ENCODE results near the gene HOOK1.

GRCh38 chr1:59831529-59831928 lies 16.8 kb downstream of the HOOK1 start:
- TF ChIP-seq, protein P1, sequence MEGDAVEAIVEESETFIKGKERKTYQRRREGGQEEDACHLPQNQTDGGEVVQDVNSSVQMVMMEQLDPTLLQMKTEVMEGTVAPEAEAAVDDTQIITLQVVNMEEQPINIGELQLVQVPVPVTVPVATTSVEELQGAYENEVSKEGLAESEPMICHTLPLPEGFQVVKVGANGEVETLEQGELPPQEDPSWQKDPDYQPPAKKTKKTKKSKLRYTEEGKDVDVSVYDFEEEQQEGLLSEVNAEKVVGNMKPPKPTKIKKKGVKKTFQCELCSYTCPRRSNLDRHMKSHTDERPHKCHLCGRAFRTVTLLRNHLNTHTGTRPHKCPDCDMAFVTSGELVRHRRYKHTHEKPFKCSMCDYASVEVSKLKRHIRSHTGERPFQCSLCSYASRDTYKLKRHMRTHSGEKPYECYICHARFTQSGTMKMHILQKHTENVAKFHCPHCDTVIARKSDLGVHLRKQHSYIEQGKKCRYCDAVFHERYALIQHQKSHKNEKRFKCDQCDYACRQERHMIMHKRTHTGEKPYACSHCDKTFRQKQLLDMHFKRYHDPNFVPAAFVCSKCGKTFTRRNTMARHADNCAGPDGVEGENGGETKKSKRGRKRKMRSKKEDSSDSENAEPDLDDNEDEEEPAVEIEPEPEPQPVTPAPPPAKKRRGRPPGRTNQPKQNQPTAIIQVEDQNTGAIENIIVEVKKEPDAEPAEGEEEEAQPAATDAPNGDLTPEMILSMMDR (IDR thresholded peaks at IDR 0.05; ENCODE audit: insufficient read depth, low read length): no peak
- TF ChIP-seq, protein P2, sequence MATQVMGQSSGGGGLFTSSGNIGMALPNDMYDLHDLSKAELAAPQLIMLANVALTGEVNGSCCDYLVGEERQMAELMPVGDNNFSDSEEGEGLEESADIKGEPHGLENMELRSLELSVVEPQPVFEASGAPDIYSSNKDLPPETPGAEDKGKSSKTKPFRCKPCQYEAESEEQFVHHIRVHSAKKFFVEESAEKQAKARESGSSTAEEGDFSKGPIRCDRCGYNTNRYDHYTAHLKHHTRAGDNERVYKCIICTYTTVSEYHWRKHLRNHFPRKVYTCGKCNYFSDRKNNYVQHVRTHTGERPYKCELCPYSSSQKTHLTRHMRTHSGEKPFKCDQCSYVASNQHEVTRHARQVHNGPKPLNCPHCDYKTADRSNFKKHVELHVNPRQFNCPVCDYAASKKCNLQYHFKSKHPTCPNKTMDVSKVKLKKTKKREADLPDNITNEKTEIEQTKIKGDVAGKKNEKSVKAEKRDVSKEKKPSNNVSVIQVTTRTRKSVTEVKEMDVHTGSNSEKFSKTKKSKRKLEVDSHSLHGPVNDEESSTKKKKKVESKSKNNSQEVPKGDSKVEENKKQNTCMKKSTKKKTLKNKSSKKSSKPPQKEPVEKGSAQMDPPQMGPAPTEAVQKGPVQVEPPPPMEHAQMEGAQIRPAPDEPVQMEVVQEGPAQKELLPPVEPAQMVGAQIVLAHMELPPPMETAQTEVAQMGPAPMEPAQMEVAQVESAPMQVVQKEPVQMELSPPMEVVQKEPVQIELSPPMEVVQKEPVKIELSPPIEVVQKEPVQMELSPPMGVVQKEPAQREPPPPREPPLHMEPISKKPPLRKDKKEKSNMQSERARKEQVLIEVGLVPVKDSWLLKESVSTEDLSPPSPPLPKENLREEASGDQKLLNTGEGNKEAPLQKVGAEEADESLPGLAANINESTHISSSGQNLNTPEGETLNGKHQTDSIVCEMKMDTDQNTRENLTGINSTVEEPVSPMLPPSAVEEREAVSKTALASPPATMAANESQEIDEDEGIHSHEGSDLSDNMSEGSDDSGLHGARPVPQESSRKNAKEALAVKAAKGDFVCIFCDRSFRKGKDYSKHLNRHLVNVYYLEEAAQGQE (IDR thresholded peaks at IDR 0.05; ENCODE audit: insufficient replicate concordance, low read depth): no peak
- TF ChIP-seq POLR2AphosphoS5 (IDR thresholded peaks at IDR 0.05; ENCODE audit: low read depth) (no peak), SPI1 (IDR thresholded peaks at IDR 0.05; ENCODE audit: borderline replicate concordance, low read depth) (no peak)

Data from HL-60 (cell line).